Lower leg skin (tissue), 3 donors: ENCODE results near the gene POLR3H.

Experiments used
- POLR2A ChIP-seq, 2 donors: fragments of 450-650 bp; IDR thresholded peaks; one replicate each; pipeline ENCODE4 v1.6.1; 2016 to 2017; ENCODE audit warnings: antibody characterized with exemption in 2 of 2, mild to moderate bottlenecking in 1 of 2, moderate library complexity in 1 of 2
- TF ChIP-seq, protein P1 (sequence below), 3 donors: fragments of 450-650 bp; IDR thresholded peaks; one replicate each; pipeline ENCODE4 v1.5.1; 2016; ENCODE audit warnings: antibody characterized with exemption in 3 of 3, mild to moderate bottlenecking in 3 of 3, moderate library complexity in 2 of 3

DNA sequence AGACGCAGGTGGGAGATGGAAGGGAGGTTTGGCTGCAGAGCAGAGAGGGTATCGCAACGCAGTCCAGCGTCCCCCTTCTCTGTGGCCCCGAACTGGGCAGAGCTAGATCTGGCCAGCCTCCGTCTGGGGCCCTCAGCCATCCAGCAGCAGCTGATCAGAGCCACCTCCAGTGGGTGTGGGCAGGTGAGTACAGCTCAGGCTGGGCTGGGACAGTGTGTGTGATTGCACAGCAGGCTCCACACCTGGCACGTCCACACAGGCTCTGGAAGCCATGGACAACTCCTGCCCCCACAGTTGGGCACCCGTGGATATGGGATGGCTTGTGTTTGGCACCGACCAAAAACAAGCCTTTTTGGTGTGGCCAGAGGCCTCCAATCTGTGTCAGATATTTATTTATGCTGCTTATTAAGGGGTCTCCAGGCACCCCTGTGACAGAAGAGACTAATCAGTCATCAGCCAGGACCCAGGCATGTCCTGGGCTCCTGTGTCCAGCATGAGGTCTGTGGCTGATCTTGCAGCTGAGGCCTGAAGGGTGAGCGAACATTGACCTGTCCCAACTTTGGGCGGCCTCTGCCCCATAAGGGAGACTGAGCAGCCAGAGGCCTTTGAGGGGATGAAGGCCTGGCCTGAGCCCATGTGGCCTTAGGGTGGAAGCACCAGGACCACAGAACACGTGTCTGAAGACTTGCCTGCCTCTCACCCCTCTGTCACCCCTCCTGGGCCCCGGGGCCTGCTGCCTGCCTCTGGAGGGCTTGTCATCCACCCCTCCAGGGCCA is 18.6 kb downstream of the POLR3H start:
- TF ChIP-seq POLR2A (IDR thresholded peaks at IDR 0.05) = no peak
- TF ChIP-seq, protein P1, sequence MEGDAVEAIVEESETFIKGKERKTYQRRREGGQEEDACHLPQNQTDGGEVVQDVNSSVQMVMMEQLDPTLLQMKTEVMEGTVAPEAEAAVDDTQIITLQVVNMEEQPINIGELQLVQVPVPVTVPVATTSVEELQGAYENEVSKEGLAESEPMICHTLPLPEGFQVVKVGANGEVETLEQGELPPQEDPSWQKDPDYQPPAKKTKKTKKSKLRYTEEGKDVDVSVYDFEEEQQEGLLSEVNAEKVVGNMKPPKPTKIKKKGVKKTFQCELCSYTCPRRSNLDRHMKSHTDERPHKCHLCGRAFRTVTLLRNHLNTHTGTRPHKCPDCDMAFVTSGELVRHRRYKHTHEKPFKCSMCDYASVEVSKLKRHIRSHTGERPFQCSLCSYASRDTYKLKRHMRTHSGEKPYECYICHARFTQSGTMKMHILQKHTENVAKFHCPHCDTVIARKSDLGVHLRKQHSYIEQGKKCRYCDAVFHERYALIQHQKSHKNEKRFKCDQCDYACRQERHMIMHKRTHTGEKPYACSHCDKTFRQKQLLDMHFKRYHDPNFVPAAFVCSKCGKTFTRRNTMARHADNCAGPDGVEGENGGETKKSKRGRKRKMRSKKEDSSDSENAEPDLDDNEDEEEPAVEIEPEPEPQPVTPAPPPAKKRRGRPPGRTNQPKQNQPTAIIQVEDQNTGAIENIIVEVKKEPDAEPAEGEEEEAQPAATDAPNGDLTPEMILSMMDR (IDR thresholded peaks at IDR 0.05) = no peak
